Loucy (cell line): ENCODE data around the gene SLC35B2.

Source experiments
- EZH2phosphoT487 ChIP-seq: fragments of 200-600 bp; IDR thresholded peaks from 2 replicates; pipeline ENCODE4 v1.6.1; 2018; ENCODE audit warnings: antibody characterized with exemption, mild to moderate bottlenecking, moderate library complexity, borderline replicate concordance
- TF ChIP-seq, protein P1 (sequence below): fragments of 200-600 bp; sonication (generic); conservative IDR thresholded peaks from 2 replicates; pipeline ENCODE4 v1.5.1; 2014; ENCODE audit warnings: mild to moderate bottlenecking, antibody characterized with exemption, low read length

DNA sequence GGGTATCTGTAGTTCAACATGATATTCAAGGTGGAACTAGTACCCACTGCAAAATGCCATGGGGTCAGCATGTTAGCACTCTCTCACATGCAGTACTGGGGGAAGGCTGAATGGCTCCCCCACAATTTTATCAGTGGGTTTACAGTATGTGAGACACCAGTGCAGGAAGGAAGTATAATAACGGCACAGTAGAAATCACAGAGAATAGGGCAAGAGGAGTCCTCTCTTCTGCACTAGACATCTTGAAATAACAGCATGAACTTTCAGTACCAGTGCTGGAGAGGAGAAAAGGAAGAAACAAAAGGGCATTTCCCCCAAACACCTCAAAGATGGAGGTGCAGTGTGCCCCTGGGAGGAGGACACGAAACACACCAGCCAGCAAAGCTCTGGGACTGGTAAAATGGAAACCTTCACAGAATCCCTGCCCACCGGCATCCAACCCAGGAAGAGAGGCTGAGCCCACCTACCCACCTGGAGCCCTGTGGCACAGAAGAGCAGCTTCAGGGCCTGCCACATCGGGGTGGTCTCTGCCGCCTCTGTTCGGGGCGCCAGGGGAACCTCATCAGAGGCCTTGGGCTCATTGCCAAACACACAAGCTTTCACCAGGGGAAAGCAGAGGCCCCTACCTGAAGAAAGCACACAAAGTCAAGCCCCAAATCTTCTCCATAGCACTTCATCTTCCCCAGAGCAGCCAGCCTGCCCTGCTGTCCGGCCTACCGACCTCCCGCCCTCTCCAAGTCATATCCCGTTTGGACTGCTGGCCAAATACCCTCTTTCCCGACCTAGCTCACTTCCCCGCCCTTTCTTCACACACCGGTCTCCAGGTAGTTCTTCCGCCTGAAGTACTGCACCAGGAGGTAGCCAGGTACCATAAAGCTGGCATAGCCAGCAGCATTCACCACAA is 1.2 kb downstream of the SLC35B2 start:
- TF ChIP-seq, protein P1, sequence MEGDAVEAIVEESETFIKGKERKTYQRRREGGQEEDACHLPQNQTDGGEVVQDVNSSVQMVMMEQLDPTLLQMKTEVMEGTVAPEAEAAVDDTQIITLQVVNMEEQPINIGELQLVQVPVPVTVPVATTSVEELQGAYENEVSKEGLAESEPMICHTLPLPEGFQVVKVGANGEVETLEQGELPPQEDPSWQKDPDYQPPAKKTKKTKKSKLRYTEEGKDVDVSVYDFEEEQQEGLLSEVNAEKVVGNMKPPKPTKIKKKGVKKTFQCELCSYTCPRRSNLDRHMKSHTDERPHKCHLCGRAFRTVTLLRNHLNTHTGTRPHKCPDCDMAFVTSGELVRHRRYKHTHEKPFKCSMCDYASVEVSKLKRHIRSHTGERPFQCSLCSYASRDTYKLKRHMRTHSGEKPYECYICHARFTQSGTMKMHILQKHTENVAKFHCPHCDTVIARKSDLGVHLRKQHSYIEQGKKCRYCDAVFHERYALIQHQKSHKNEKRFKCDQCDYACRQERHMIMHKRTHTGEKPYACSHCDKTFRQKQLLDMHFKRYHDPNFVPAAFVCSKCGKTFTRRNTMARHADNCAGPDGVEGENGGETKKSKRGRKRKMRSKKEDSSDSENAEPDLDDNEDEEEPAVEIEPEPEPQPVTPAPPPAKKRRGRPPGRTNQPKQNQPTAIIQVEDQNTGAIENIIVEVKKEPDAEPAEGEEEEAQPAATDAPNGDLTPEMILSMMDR = no peak
- no peak for TF ChIP-seq EZH2phosphoT487
